ENCODE measurements around the gene KPNA1.

The KPNA1 gene

GRCh38 chr3:122382888-122383666, 131.7 kb downstream of the KPNA1 start, which contains the start of gene MIX23:
MIX23 (minus strand) TSS chr3:122383231; CDS start chr3:122383224, 7 bp downstream.
- DNase-seq (ENCODE audit: low spot score) = peak; percentile 85

GRCh38 chr3:122377975-122378374, 136.8 kb downstream of the KPNA1 start:
- DNase-seq (ENCODE audit: low spot score) = no peak

GRCh38 chr3:122374034-122374433, 140.7 kb downstream of the KPNA1 start:
- DNase-seq (ENCODE audit: low spot score) = no peak
